Measurements from ENCODE around the gene OLFML2A. TPM values are rescaled to one million over a fixed set of nuclear protein-coding genes. Genes with fewer than 3 reads are reported as not detected.

Gene OLFML2A
- total and polyA plus RNA-seq, 2 experiments from 2014 or later, result 0.11 to 0.14 TPM

DNA sequence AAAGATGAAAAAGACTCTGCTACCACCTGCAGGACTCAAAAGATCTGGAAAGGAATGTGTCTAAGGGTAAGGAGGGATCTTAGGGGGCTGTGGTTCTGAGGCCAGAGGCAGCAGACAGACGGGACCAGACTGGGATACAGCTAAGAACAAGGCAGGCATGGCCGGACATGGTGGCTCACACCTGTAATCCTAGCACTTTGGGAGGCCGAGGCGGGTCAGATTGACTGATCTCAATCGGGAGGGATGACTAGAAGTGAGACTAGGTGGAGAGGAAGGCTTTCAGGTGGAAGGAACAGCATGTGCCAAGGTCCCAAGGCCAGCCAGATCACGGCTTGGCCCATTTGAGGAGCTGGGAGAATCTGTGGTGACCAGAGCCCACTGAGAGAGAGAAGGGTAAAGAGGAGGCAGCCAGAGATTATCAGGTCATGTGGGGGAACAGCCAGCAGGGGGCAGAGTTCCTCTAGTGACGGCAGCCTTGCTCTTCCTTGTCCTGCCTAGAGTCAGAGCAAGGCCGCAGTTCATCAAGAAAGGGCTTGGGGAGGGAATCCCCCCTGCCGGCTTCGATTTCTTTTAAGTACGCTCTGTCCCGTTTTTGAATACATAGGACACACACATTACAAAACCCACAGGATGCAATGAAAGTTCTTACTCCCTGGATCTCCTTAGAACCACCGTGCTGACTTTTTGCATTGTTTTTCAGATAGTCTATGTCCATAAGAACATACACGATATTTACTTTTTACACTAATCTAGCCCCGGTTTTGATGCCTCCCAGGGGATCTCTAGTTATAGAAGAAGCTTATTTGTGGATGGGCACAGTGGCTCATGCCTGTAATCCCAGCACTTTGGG lies 2.6 kb upstream of the OLFML2A start:
- Histone ChIP-seq H3K9me3 (ENCODE audit: low read depth) (no peaks in the 10 kb centered on the region), H3K9me2 (ENCODE audit: insufficient read depth) (no peaks in the 10 kb centered on the region), H3K27ac (no peak overlapping the region), H4K20me1 (ENCODE audit: insufficient read depth) (no peaks in the 10 kb centered on the region), H2AFZ (no peak overlapping the region), H3K36me3 (ENCODE audit: low read depth) (no peaks in the 10 kb centered on the region), H3K27me3 (replicated peaks; ENCODE audit: insufficient read depth) (peaks cover 11% of the 10 kb centered on the region), H3K4me3 (no peak overlapping the region), H3K4me1 (ENCODE audit: insufficient read depth) (peaks cover 14% of the 10 kb centered on the region; the same call in 1 of the 2 replicates), H3K79me2 (ENCODE audit: insufficient read depth) (no peaks in the 10 kb centered on the region), H3F3A (ENCODE audit: insufficient read depth) (peaks cover 7% of the 10 kb centered on the region), H3K4me2 (ENCODE audit: unreplicated experiment) (no peak overlapping the region), H3K9ac (no peak overlapping the region)
- in situ Hi-C loops (cut with MboI), result loop anchor here (5.0 kb wide), 1 partner anchor 78 kb away; the partner anchor contains the start of gene WDR38
- DNase-seq, result peak; percentile 72
- 35 to 45% methylated on average over 14 to 15 of the region's 15 CpGs for WGBS, 2 experiments (ENCODE audit: low coverage in 1 of 2, low lambda C conversion rate in 2 of 2, missing lambda C conversion rate in 2 of 2)
- TF ChIP-seq EZH2 (IDR thresholded peaks at IDR 0.05; ENCODE audit: insufficient read depth, poor library complexity, severe bottlenecking) (no peak), EZH2phosphoT487 (IDR thresholded peaks at IDR 0.05; ENCODE audit: insufficient read depth, low read depth) (no peak)

DNA sequence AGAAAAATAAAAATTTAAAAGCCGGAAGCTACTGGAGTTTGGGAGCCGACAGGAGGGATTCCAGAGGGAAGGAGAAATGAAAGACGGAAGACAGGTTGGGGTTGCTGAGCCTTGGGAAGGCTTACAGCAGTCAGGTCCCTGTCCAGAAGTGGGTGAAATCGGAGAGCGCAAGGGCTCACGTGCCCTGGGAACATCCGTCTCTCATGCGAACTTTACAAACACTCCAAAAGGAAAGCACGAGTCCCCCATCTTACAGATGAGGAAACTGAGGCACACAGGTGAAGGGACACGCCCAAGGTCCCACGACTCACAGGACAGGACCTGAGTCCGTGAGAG lies 347 bp upstream of the OLFML2A start:
- H3F3A ChIP-seq (ENCODE audit: insufficient read depth), result peaks cover 7% of the 10 kb centered on the region
- 6 to 14% methylated on average over 12 of the region's 12 CpGs for WGBS, 2 experiments (ENCODE audit: low coverage in 1 of 2, low lambda C conversion rate in 2 of 2, missing lambda C conversion rate in 2 of 2)
- peak overlapping the region; percentile 53 for H2AFZ ChIP-seq
- H3K9ac ChIP-seq, result peak overlapping the region; percentile 39; the same call in 1 of the 2 replicates
- no peaks in the 10 kb centered on the region for H3K79me2 ChIP-seq (ENCODE audit: insufficient read depth)
- peak overlapping the region; percentile 80 for H3K4me2 ChIP-seq (ENCODE audit: unreplicated experiment)
- no peaks in the 10 kb centered on the region for H3K36me3 ChIP-seq (ENCODE audit: low read depth)
- TF ChIP-seq EZH2phosphoT487 (IDR thresholded peaks at IDR 0.05; ENCODE audit: insufficient read depth, low read depth) (no peak), EZH2 (IDR thresholded peaks at IDR 0.05; ENCODE audit: insufficient read depth, poor library complexity, severe bottlenecking) (no peak)
- peak overlapping the region; percentile 64 for H3K4me3 ChIP-seq
- in situ Hi-C loops (cut with MboI), result no loop called here
- no peaks in the 10 kb centered on the region for H3K9me2 ChIP-seq (ENCODE audit: insufficient read depth)
- H4K20me1 ChIP-seq (ENCODE audit: insufficient read depth), result no peaks in the 10 kb centered on the region
- H3K27me3 ChIP-seq (replicated peaks; ENCODE audit: insufficient read depth), result no peaks in the 10 kb centered on the region
- no peaks in the 10 kb centered on the region for H3K9me3 ChIP-seq (ENCODE audit: low read depth)
- no peak overlapping the region for H3K27ac ChIP-seq
- H3K4me1 ChIP-seq (ENCODE audit: insufficient read depth), result peaks cover 25% of the 10 kb centered on the region
- DNase-seq, result no peak

DNA sequence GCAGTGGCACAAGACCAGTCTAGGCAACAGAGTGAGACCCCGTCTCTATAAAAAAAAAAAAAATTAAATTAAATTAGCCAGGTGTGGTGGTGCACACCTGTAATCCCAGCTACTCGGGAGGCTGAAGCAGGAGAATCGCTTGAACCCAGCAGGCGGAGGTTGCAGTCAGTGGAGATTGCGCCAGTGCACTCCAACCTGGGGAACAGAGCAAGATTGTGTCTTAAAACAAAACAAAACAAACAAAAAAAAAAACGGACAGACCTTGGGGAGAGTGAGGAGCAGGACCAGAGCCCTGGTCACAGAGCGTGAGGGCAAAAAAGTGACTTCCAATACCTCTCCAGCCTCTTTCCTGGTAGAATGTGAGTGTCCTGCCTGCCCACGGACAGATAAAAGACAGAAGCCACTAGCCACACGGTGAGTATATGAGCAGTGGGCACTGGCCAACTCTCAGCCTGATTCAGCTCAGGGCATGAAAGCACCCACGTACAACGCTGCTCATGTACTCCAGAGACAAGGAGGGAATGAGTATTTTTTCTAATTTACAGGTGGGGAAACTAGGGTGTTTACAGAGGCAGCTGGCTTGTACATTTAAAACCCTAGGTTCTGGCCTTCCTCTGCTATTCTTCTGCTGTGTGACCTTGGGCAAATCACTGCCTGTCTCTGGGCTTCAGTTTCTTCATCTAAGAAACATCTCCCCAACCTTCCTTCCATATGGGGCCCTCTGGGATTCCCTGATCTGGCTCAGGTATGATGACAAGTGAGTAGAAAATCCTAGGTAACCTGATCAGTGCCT lies 1.8 kb downstream of the OLFML2A start:
- no peak overlapping the region for H2AFZ ChIP-seq
- peak overlapping the region; percentile 54 for H3K4me2 ChIP-seq (ENCODE audit: unreplicated experiment)
- H3K79me2 ChIP-seq (ENCODE audit: insufficient read depth), result no peaks in the 10 kb centered on the region
- no peak overlapping the region for H3K9ac ChIP-seq
- in situ Hi-C loops (cut with MboI), result no loop called here
- no peak overlapping the region for H3K4me3 ChIP-seq
- H3K9me3 ChIP-seq (ENCODE audit: low read depth), result no peaks in the 10 kb centered on the region
- peak; percentile 43 for DNase-seq
- WGBS, 2 experiments (ENCODE audit: low coverage in 1 of 2, low lambda C conversion rate in 2 of 2, missing lambda C conversion rate in 2 of 2), result 73 to 79% methylated on average over 11 of the region's 11 CpGs
- H4K20me1 ChIP-seq (ENCODE audit: insufficient read depth), result no peaks in the 10 kb centered on the region
- TF ChIP-seq EZH2 (IDR thresholded peaks at IDR 0.05; ENCODE audit: insufficient read depth, poor library complexity, severe bottlenecking) (no peak), EZH2phosphoT487 (IDR thresholded peaks at IDR 0.05; ENCODE audit: insufficient read depth, low read depth) (no peak)
- no peaks in the 10 kb centered on the region for H3K9me2 ChIP-seq (ENCODE audit: insufficient read depth)
- H3K27me3 ChIP-seq (replicated peaks; ENCODE audit: insufficient read depth), result no peaks in the 10 kb centered on the region
- H3K27ac ChIP-seq, result no peak overlapping the region
- peaks cover 25% of the 10 kb centered on the region for H3K4me1 ChIP-seq (ENCODE audit: insufficient read depth)
- peaks cover 7% of the 10 kb centered on the region for H3F3A ChIP-seq (ENCODE audit: insufficient read depth)
- H3K36me3 ChIP-seq (ENCODE audit: low read depth), result no peaks in the 10 kb centered on the region

GRCh38 chr9:124779368-124780059 lies 2.6 kb downstream of the OLFML2A start:
- WGBS, 2 experiments (ENCODE audit: low coverage in 1 of 2, low lambda C conversion rate in 2 of 2, missing lambda C conversion rate in 2 of 2), result 2 to 6% methylated on average over 6 of the region's 6 CpGs
- Histone ChIP-seq H3K4me2 (ENCODE audit: unreplicated experiment) (peak overlapping the region; percentile 54), H4K20me1 (ENCODE audit: insufficient read depth) (no peaks in the 10 kb centered on the region), H3K36me3 (ENCODE audit: low read depth) (no peaks in the 10 kb centered on the region), H3K9me3 (ENCODE audit: low read depth) (no peaks in the 10 kb centered on the region), H3F3A (ENCODE audit: insufficient read depth) (peaks cover 7% of the 10 kb centered on the region), H3K27me3 (replicated peaks; ENCODE audit: insufficient read depth) (no peaks in the 10 kb centered on the region), H2AFZ (no peak overlapping the region), H3K4me1 (ENCODE audit: insufficient read depth) (peaks cover 25% of the 10 kb centered on the region), H3K9me2 (ENCODE audit: insufficient read depth) (no peaks in the 10 kb centered on the region), H3K4me3 (0 out of 2 replicates have a peak overlapping the region, but pooled peaks have one; percentile 8), H3K9ac (no peak overlapping the region), H3K27ac (no peak overlapping the region), H3K79me2 (ENCODE audit: insufficient read depth) (no peaks in the 10 kb centered on the region)
- in situ Hi-C loops (cut with MboI), result no loop called here
- peak; percentile 80 for DNase-seq
- TF ChIP-seq EZH2 (IDR thresholded peaks at IDR 0.05; ENCODE audit: insufficient read depth, poor library complexity, severe bottlenecking) (no peak), EZH2phosphoT487 (IDR thresholded peaks at IDR 0.05; ENCODE audit: insufficient read depth, low read depth) (no peak)
